PC-3 (cell line): ENCODE measurements around the gene MED13L. TPM values are rescaled to one million over a fixed set of nuclear protein-coding genes. Genes with fewer than 3 reads are reported as not detected.
"Not testable (repeated sequence)": the region's sequence is repeated elsewhere in the genome, so short reads cannot be mapped to it uniquely, and the experiment has no call there.

Source experiments
- ATAC-seq: fragments of 200-7000 bp; cut with Tn5 transposase; 2 replicates; pipeline ENCODE4 v1.9.1; 2020; ENCODE audit warnings: mild to moderate bottlenecking, moderate library complexity
- BruUV-seq: library from RNA; stranded (reverse); fragments of 400-500 nt; replicated peaks from 2 replicates; lab custom pipeline; 2021; lab: Mats Ljungman, UMichigan
- CTCF ChIA-PET: fragments of 300-600 bp; sonication (Branson Sonifier 250); formaldehyde crosslinking; loops from one replicate; lab custom pipeline; 2022; ENCODE audit warnings: antibody characterized with exemption; lab: Charles Lee
- POLR2A ChIA-PET: fragments of 300-600 bp; sonication (Branson Sonifier 250); formaldehyde crosslinking; loops from one replicate; lab custom pipeline; 2022; ENCODE audit warnings: antibody characterized with exemption; ENCODE audit not compliant: unreplicated experiment; lab: Charles Lee
- DNase-seq: peaks from one replicate; pipeline ENCODE4 v3.0.0-alpha.2; 2015
- H2AFZ ChIP-seq: fragments of 300-600 bp; sonication (generic); 2 replicates; pipeline ENCODE4 v1.6.0; 2016; ENCODE audit warnings: antibody characterized with exemption, low read length
- H3F3A ChIP-seq: fragments of 300-600 bp; sonication (generic); one replicate; pipeline ENCODE4 v1.6.0; 2017; ENCODE audit warnings: antibody characterized with exemption, low read length, control low read depth, mild to moderate bottlenecking; ENCODE audit not compliant: unreplicated experiment
- H3K27ac ChIP-seq: fragments of 300-600 bp; sonication (generic); 2 replicates; pipeline ENCODE4 v1.5.1; 2016; ENCODE audit warnings: mild to moderate bottlenecking, low read length
- H3K27me3 ChIP-seq: fragments of 300-600 bp; sonication (generic); 2 replicates; pipeline ENCODE4 v1.6.1; 2016; ENCODE audit warnings: low read length, mixed read lengths
- H3K36me3 ChIP-seq: fragments of 300-600 bp; sonication (generic); 2 replicates; pipeline ENCODE4 v1.6.1; 2016; ENCODE audit warnings: low read depth, mixed run types, low read length, mixed read lengths
- H3K4me1 ChIP-seq: fragments of 300-600 bp; sonication (generic); 2 replicates; pipeline ENCODE4 v1.5.1; 2016; ENCODE audit warnings: low read length; ENCODE audit not compliant: insufficient read depth
- H3K4me2 ChIP-seq: fragments of 300-600 bp; sonication (generic); 2 replicates; pipeline ENCODE4 v1.6.0; 2016; ENCODE audit warnings: low read length
- H3K4me3 ChIP-seq: fragments of 300-600 bp; sonication (generic); 2 replicates; pipeline ENCODE4 v1.5.1; 2016; ENCODE audit warnings: mild to moderate bottlenecking, low read length, mixed read lengths
- H3K79me2 ChIP-seq: fragments of 300-600 bp; sonication (generic); 2 replicates; pipeline ENCODE4 v1.6.1; 2017; ENCODE audit warnings: low read length, mixed read lengths
- H3K9ac ChIP-seq: fragments of 300-600 bp; sonication (generic); 2 replicates; pipeline ENCODE4 v1.6.0; 2016; ENCODE audit warnings: mild to moderate bottlenecking, low read length
- H3K9me2 ChIP-seq: fragments of 300-600 bp; sonication (generic); replicated peaks from 2 replicates; pipeline ENCODE4 v1.6.1; 2016; ENCODE audit warnings: mixed run types, low read length, mixed read lengths
- H3K9me3 ChIP-seq: fragments of 300-600 bp; sonication (generic); 2 replicates; pipeline ENCODE4 v1.6.1; 2016; ENCODE audit warnings: low read length, mixed read lengths
- H4K20me1 ChIP-seq: fragments of 300-600 bp; sonication (generic); 2 replicates; pipeline ENCODE4 v1.6.1; 2016; ENCODE audit warnings: low read length, mixed read lengths
- EZH2 ChIP-seq: fragments of 300-600 bp; sonication (generic); IDR thresholded peaks from one replicate; pipeline ENCODE4 v1.6.1; 2017; ENCODE audit warnings: antibody characterized with exemption, mild to moderate bottlenecking, low read length; ENCODE audit not compliant: unreplicated experiment
- EZH2phosphoT487 ChIP-seq: fragments of 300-600 bp; sonication (generic); IDR thresholded peaks from 2 replicates; pipeline ENCODE4 v1.6.1; 2018; ENCODE audit warnings: mild to moderate bottlenecking, antibody characterized with exemption, low read length, borderline replicate concordance
- intact Hi-C: fragments of 100-400 bp; cut with micrococcal nuclease; formaldehyde crosslinking; loops from 2 replicates; pipeline ENCODE4 v1.9.0; 2023
- total RNA-seq: library from RNA; depleted of rRNA; stranded (reverse); fragments of >200 nt; gene quantifications from 2 replicates; pipeline ENCODE4 v1.2.3, GENCODE V29; 2014
- TF ChIP-seq, protein P1 (sequence below): fragments of 300-600 bp; sonication (generic); conservative IDR thresholded peaks from 2 replicates; pipeline ENCODE4 v1.5.1; 2017; ENCODE audit warnings: antibody characterized with exemption, low read depth, mild to moderate bottlenecking, low read length

The MED13L gene
- total RNA-seq, 1 experiment from 2014 or later = 61.2 TPM

DNA sequence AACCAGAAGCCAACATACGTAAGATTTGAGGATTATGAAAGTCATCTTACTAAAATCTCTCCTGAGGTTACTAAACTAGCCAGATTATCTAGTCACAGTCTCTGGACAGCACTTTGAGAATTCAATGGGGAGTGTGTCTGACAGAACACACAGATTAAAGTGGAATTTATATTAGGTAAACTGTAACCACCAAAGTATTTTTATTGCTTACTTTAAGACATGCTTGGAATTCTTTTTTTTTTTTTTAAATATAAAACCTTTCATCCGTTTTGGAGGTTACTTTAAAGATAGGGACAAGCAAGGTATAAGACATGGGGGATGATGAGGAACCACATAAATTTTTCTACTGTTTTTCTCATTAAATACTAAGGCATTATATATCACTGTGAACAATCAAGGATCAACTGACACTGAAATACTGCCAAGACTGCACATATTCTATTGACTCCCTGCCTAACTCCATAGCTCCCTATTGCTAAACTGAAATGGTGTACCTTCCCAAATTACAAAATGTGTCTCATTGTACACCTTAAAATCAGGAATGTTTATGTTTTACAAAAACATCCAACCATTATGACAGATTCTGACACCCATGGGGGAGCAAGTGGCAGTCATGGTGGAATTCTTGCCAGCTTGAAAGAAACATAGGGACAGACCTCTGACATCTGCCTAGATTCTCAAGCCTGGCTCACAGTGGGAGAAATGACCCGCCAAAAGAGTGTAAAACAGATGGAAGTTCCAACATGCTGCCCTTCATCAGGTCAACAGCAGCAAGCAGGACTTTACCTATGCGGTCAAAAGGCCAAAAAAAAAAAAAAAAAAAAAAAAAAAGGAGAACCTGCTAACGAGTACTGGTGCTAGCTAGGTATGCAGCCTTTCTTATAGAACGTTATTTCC is 239.3 kb downstream of the MED13L start:
- DNase-seq = peak; percentile 95
- peaks cover 78% of the 10 kb centered on the region for H3K79me2 ChIP-seq
- TF ChIP-seq, protein P1, sequence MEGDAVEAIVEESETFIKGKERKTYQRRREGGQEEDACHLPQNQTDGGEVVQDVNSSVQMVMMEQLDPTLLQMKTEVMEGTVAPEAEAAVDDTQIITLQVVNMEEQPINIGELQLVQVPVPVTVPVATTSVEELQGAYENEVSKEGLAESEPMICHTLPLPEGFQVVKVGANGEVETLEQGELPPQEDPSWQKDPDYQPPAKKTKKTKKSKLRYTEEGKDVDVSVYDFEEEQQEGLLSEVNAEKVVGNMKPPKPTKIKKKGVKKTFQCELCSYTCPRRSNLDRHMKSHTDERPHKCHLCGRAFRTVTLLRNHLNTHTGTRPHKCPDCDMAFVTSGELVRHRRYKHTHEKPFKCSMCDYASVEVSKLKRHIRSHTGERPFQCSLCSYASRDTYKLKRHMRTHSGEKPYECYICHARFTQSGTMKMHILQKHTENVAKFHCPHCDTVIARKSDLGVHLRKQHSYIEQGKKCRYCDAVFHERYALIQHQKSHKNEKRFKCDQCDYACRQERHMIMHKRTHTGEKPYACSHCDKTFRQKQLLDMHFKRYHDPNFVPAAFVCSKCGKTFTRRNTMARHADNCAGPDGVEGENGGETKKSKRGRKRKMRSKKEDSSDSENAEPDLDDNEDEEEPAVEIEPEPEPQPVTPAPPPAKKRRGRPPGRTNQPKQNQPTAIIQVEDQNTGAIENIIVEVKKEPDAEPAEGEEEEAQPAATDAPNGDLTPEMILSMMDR = no peak
- TF ChIP-seq EZH2phosphoT487 (no peak), EZH2 (no peak)
- peaks cover 16% of the 10 kb centered on the region for H3F3A ChIP-seq
- H3K9me3 ChIP-seq = no peaks in the 10 kb centered on the region
- intact Hi-C loops = loop anchor here (1.0 kb wide), 1 partner anchor 20 kb away; no protein-coding TSS in a partner anchor
- no peaks in the 10 kb centered on the region for H3K27me3 ChIP-seq
- peaks cover 53% of the 10 kb centered on the region for H3K4me1 ChIP-seq
- peak; percentile 91 for ATAC-seq
- peak overlapping the region; percentile 47 for H3K4me2 ChIP-seq
- H4K20me1 ChIP-seq = no peaks in the 10 kb centered on the region; the same call in 1 of the 2 replicates
- POLR2A ChIA-PET = no interaction called here
- no peak overlapping the region for H3K9ac ChIP-seq
- no peaks in the 10 kb centered on the region for H3K36me3 ChIP-seq
- H3K4me3 ChIP-seq = peak overlapping the region; percentile 6; the same call in 1 of the 2 replicates
- no peak overlapping the region for H2AFZ ChIP-seq
- peak overlapping the region; percentile 70 for H3K27ac ChIP-seq
- CTCF ChIA-PET = interaction anchor here (0.6 to 0.7 kb wide), 2 partner anchors 659 to 681 kb away, joined by 3 to 7 read pairs; no protein-coding TSS in a partner anchor
- no peaks in the 10 kb centered on the region for H3K9me2 ChIP-seq
- no TSS peak for BruUV-seq

GRCh38 chr12:116033765-116034164 is 243.7 kb downstream of the MED13L start:
- Histone ChIP-seq H4K20me1 (no peaks in the 10 kb centered on the region; the same call in 1 of the 2 replicates), H3K27me3 (no peaks in the 10 kb centered on the region), H3K9ac (no peak overlapping the region), H3K27ac (no peak overlapping the region), H3K4me3 (no peak overlapping the region), H2AFZ (no peak overlapping the region), H3K36me3 (no peaks in the 10 kb centered on the region), H3K4me2 (no peak overlapping the region), H3K9me3 (no peaks in the 10 kb centered on the region), H3F3A (peaks cover 14% of the 10 kb centered on the region), H3K9me2 (no peaks in the 10 kb centered on the region), H3K4me1 (peaks cover 44% of the 10 kb centered on the region), H3K79me2 (peaks cover 74% of the 10 kb centered on the region)
- TF ChIP-seq, protein P1 = no peak
- no peak for TF ChIP-seq EZH2phosphoT487
- no peak for TF ChIP-seq EZH2
- ChIA-PET POLR2A (interaction anchor here (0.5 kb wide), 1 partner anchor 231 kb away, joined by 3 read pairs; no protein-coding TSS in a partner anchor), CTCF (no interaction called here)
- DNase-seq (peak; percentile 31), ATAC-seq (no peak)
- BruUV-seq = no TSS peak
- intact Hi-C loops = loop anchor here (5.0 kb wide), 1 partner anchor 34 kb away; no protein-coding TSS in a partner anchor

DNA sequence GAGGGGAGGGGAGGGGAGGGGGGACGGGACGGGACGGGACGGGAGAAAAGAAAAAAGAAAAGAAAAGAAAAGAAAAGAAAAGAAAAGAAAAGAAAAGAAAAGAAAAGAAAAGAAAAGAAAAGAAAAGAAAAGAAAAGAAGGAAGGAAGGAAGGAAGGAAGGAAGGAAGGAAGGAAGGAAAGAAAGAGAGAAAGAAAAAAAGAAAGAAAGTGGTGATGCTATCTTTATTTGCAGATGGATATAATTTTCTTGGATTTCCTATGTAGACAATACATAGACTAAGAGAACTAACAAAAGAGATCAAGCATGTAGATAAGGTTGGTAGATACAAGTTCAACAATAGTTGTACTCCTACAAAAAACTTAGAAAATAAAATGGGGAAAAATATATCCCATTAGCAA is 245.9 kb downstream of the MED13L start:
- H3K4me2 ChIP-seq, POLR2A ChIA-PET: not testable (repeated sequence)

More for the DNA sequence above, 245.9 kb downstream of the MED13L start:
- CTCF ChIA-PET, H3K36me3 ChIP-seq, H3K27me3 ChIP-seq, H3K27ac ChIP-seq, H3K9me2 ChIP-seq, ATAC-seq, H3K4me3 ChIP-seq, H2AFZ ChIP-seq, DNase-seq, H3K9ac ChIP-seq, H4K20me1 ChIP-seq, H3F3A ChIP-seq, H3K9me3 ChIP-seq, BruUV-seq: not testable (repeated sequence)
- Histone ChIP-seq H3K4me1 (peaks cover 46% of the 10 kb centered on the region), H3K79me2 (peaks cover 86% of the 10 kb centered on the region)
- intact Hi-C loops = loop anchor here (5.0 kb wide), 1 partner anchor 36 kb away; no protein-coding TSS in a partner anchor
